ENCODE data around the gene CGB8. TPM values are rescaled to one million over a fixed set of nuclear protein-coding genes. Genes with fewer than 3 reads are reported as not detected.
"Not testable (repeated sequence)": the region's sequence is repeated elsewhere in the genome, so short reads cannot be mapped to it uniquely, and the experiment has no call there.

Gene CGB8
- total and polyA plus RNA-seq, 2 of the 4 experiments (the other 2 are of a cell fraction) = 0.48 TPM; not detected in 1

- H3K18ac ChIP-seq (ENCODE audit: low read depth, low read length); H3K27me3 ChIP-seq (ENCODE audit: control insufficient read depth, insufficient read depth, low read length); H2BK15ac ChIP-seq (ENCODE audit: low read depth, low read length); BruUV-seq (replicated peaks); H3K9me3 ChIP-seq (ENCODE audit: control insufficient read depth, insufficient read depth, low read length); H3K23ac ChIP-seq (ENCODE audit: low read depth, low read length); H3K56ac ChIP-seq (ENCODE audit: extremely low read depth, insufficient read depth, low read length); H2BK20ac ChIP-seq (ENCODE audit: low read depth, low read length); intact Hi-C loops (cut with micrococcal nuclease); H4K91ac ChIP-seq (ENCODE audit: insufficient read depth, low read depth, low read length); CTCF ChIA-PET; H3K9ac ChIP-seq (ENCODE audit: low read depth, low read length); dilution Hi-C loops (cut with HindIII; ENCODE audit: low sequenced_read_pairs, unreplicated experiment); H3K79me1 ChIP-seq (ENCODE audit: low read depth in 1 of 2, low read length in 2 of 2); H2BK5ac ChIP-seq (ENCODE audit: low read depth, low read length, poor library complexity, severe bottlenecking); H2AK9ac ChIP-seq (replicated peaks; ENCODE audit: low read depth, low read length, poor library complexity); H3K36me3 ChIP-seq (ENCODE audit: control insufficient read depth, insufficient read depth, low read length); H3K4ac ChIP-seq (ENCODE audit: low read depth, low read length); H4K5ac ChIP-seq (ENCODE audit: low read depth, low read length); H2AK5ac ChIP-seq (ENCODE audit: low read depth, low read length); H3K27ac ChIP-seq (ENCODE audit: insufficient read depth, low read length); POLR2A ChIA-PET (ENCODE audit: unreplicated experiment); H3K4me2 ChIP-seq (ENCODE audit: low read depth, low read length); H3K4me3 ChIP-seq (ENCODE audit: insufficient read depth, low read depth, low read length); H4K8ac ChIP-seq (ENCODE audit: low read depth in 2 of 2, low read length in 2 of 2); H3K4me1 ChIP-seq (ENCODE audit: control insufficient read depth, insufficient read depth, low read length); H3K14ac ChIP-seq (replicated peaks; ENCODE audit: low read depth, low read length); H2BK120ac ChIP-seq (ENCODE audit: low read depth, low read length); H4K20me1 ChIP-seq (ENCODE audit: insufficient read depth, low read length); ATAC-seq (ENCODE audit: low read depth); H2AFZ ChIP-seq (replicated peaks; ENCODE audit: low read length, poor library complexity); DNase-seq; in situ Hi-C loops (cut with MboI; ENCODE audit: low sequenced_read_pairs); H3K9me1 ChIP-seq (ENCODE audit: insufficient read depth, low read length): not testable (repeated sequence)
- TF ChIP-seq CTCF (conservative IDR thresholded peaks at IDR 0.05; ENCODE audit: low read depth, low read length) = peak; percentile 30
- WGBS, 2 experiments (ENCODE audit: extremely low coverage in 2 of 2, insufficient read length in 1 of 2) = 80% methylated on average over 7 of the region's 18 CpGs; no CpG with 5 or more reads in 1 of the 2 experiments
Measured at GRCh38 chr19:49036815-49037214, 12.1 kb downstream of the CGB8 start, which contains the start of gene CGB1. Gene CGB1, minus strand, starts transcription at chr19:49036895. Its CDS starts 184 bp downstream, at chr19:49036711.

All from IMR-90 (cell line).